OCI-LY7 (cell line): ENCODE results near the gene RNF180. TPM values are rescaled to one million over a fixed set of nuclear protein-coding genes. Genes with fewer than 3 reads are reported as not detected.

ENCODE experiments used
- Bru-seq: library from RNA; stranded (reverse); fragments of 400-500 nt; gene quantifications from one replicate; lab custom pipeline; 2021; lab: Mats Ljungman, UMichigan
- BruChase-seq, 2 experiments: library from RNA; stranded (reverse); fragments of 400-500 nt; gene quantifications; one replicate each; lab custom pipeline; 2021; lab: Mats Ljungman, UMichigan
- BruUV-seq: library from RNA; stranded (reverse); fragments of 400-500 nt; replicated peaks from 2 replicates; lab custom pipeline; 2021; lab: Mats Ljungman, UMichigan
- CTCF ChIA-PET: fragments of 300-600 bp; sonication (Branson Sonifier 250); formaldehyde crosslinking; loops from one replicate; lab custom pipeline; 2022; ENCODE audit warnings: antibody characterized with exemption; ENCODE audit not compliant: unreplicated experiment; lab: Charles Lee
- POLR2A ChIA-PET: fragments of 300-600 bp; sonication (Branson Sonifier 250); formaldehyde crosslinking; loops from one replicate; lab custom pipeline; 2022; ENCODE audit warnings: antibody characterized with exemption; lab: Charles Lee
- DNase-seq: peaks from one replicate; pipeline ENCODE4 v3.0.0-alpha.2; 2015; ENCODE audit warnings: low spot score
- H2AFZ ChIP-seq: fragments of 200-600 bp; sonication (generic), shearing (Covaris generic); 2 replicates; pipeline ENCODE4 v1.6.1; 2014; ENCODE audit warnings: mild to moderate bottlenecking, antibody characterized with exemption, low read length, moderate library complexity
- H3K27ac ChIP-seq: fragments of 200-600 bp; sonication (generic); 2 replicates; pipeline ENCODE4 v1.5.1; 2014; ENCODE audit warnings: mixed run types, low read depth, mild to moderate bottlenecking, moderate library complexity, low read length, inconsistent platforms; ENCODE audit not compliant: poor library complexity, severe bottlenecking
- H3K36me3 ChIP-seq: fragments of 200-600 bp; sonication (generic); 2 replicates; pipeline ENCODE4 v1.6.1; 2014; ENCODE audit warnings: mild to moderate bottlenecking, antibody characterized with exemption, low read length, moderate library complexity, mixed read lengths; ENCODE audit not compliant: insufficient read depth
- H3K4me1 ChIP-seq: fragments of 200-600 bp; sonication (generic); 2 replicates; pipeline ENCODE4 v1.5.1; 2014; ENCODE audit warnings: mild to moderate bottlenecking, low read length; ENCODE audit not compliant: insufficient read depth, poor library complexity, severe bottlenecking
- H3K4me2 ChIP-seq: fragments of 200-600 bp; sonication (generic); 2 replicates; pipeline ENCODE4 v1.6.1; 2014; ENCODE audit warnings: mild to moderate bottlenecking, low read length
- H3K4me3 ChIP-seq: fragments of 200-600 bp; sonication (generic); 2 replicates; pipeline ENCODE4 v1.5.1; 2014; ENCODE audit warnings: mild to moderate bottlenecking, low read depth, low read length; ENCODE audit not compliant: poor library complexity, severe bottlenecking
- H3K79me2 ChIP-seq: fragments of 200-600 bp; sonication (generic); 2 replicates; pipeline ENCODE4 v1.6.1; 2016; ENCODE audit warnings: low read depth, mild to moderate bottlenecking, low read length, moderate library complexity, mixed read lengths; ENCODE audit not compliant: insufficient read depth
- H3K9me2 ChIP-seq: fragments of 200-600 bp; sonication (generic); 2 replicates; pipeline ENCODE4 v1.6.1; 2016; ENCODE audit warnings: mild to moderate bottlenecking, low read length, mixed read lengths; ENCODE audit not compliant: insufficient read depth
- H3K9me3 ChIP-seq: fragments of 200-600 bp; sonication (generic); 2 replicates; pipeline ENCODE4 v1.6.1; 2014; ENCODE audit warnings: mild to moderate bottlenecking, mixed run types, low read length, mixed read lengths
- H4K20me1 ChIP-seq: fragments of 200-600 bp; sonication (generic); 2 replicates; pipeline ENCODE4 v1.6.1; 2014; ENCODE audit warnings: mild to moderate bottlenecking, antibody characterized with exemption, low read length, moderate library complexity, mixed read lengths; ENCODE audit not compliant: insufficient read depth
- EZH2phosphoT487 ChIP-seq: fragments of 200-600 bp; sonication (generic); IDR thresholded peaks from 2 replicates; pipeline ENCODE4 v1.6.1; 2018; ENCODE audit warnings: low read depth, borderline replicate concordance, mild to moderate bottlenecking, mixed run types, antibody characterized with exemption, low read length, moderate library complexity, mixed read lengths
- intact Hi-C: fragments of 100-400 bp; cut with micrococcal nuclease; formaldehyde crosslinking; loops from one replicate; pipeline ENCODE4 v1.10.0; 2022; ENCODE audit not compliant: unreplicated experiment
- long read RNA-seq: library from polyadenylated mRNA; stranded (forward); transcript quantifications from one replicate; pipeline ENCODE4 v2.0.0, GENCODE V29; 2022
- total RNA-seq, 2 experiments: library from RNA; depleted of rRNA in 1 of 2; stranded (reverse); fragments of >200 nt in 1 of 2; shearing (Covaris generic) in 1 of 2; gene quantifications; 2 replicates each; pipeline ENCODE4 v1.2.3, GENCODE V29; 2014 to 2022
- TF ChIP-seq, protein P1 (sequence below): fragments of 200-600 bp; sonication (generic); conservative IDR thresholded peaks from 2 replicates; pipeline ENCODE4 v1.5.1; 2014; ENCODE audit warnings: mild to moderate bottlenecking, antibody characterized with exemption, low read length, moderate library complexity, mixed read lengths

The RNF180 gene, protein sequence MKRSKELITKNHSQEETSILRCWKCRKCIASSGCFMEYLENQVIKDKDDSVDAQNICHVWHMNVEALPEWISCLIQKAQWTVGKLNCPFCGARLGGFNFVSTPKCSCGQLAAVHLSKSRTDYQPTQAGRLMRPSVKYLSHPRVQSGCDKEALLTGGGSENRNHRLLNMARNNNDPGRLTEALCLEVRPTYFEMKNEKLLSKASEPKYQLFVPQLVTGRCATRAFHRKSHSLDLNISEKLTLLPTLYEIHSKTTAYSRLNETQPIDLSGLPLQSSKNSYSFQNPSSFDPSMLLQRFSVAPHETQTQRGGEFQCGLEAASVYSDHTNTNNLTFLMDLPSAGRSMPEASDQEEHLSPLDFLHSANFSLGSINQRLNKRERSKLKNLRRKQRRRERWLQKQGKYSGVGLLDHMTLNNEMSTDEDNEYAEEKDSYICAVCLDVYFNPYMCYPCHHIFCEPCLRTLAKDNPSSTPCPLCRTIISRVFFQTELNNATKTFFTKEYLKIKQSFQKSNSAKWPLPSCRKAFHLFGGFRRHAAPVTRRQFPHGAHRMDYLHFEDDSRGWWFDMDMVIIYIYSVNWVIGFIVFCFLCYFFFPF
- total RNA-seq (2014; rRNA removed; shearing (Covaris generic)) (not detected in 2 replicates), total RNA-seq (2022) (not detected in 2 replicates), Bru-seq, nascent RNA (percentile 2 among the genes with signal in this experiment), BruChase-seq, experiment 1, labeled RNA remaining after a 6-hour chase (percentile 2 among the genes with signal in this experiment), BruChase-seq, experiment 2, labeled RNA remaining after a 2-hour chase (percentile 1 among the genes with signal in this experiment)
- long read RNA-seq = 0 reads

DNA sequence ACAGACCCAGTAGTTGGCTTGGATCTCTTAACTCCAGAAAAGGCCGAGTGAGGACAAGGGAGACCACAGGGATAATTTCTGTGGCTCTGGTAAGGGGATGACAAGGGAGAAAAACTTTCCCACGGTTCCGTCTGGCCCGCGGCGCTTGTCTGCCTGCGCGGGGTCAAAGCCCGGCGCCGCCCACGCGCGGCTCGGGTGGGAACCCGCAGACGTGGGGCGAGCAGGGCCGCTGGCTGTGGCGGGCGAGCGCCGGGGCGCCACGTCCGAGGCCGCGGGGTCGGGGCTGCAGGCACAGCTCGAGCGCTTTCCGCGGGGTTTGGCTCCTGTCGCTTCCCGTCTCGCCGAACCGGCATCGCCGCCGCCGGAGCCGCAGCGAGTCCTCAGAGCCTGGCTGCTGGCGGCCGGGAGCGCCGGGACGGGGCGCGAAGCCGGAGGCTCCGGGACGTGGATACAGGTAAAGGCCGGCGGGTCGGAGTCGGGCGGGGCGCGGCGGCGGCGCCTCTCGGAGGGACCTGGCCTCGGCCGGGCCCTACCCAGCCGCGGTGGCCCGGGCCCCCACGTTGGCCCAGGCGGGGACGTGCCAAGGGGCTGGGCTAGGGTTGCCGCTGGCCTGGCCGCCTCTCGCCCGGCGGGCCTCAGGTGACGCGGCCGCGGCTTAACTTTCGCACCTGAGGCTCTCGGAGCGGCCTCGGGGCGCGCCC, at the start of gene RNF180:
Gene RNF180, plus strand, starts transcription at position 344 of the 701 bp plus-strand sequence. CDS start 34,965 bp downstream, outside the sequence.
- BruUV-seq = no TSS peak
- no peak within 1 kb of the TSS for H3K4me3 ChIP-seq
- H3K36me3 ChIP-seq = no peaks in the 10 kb centered on the region
- H3K9me3 ChIP-seq = no peaks in the 10 kb centered on the region
- no peak for DNase-seq
- no peak for TF ChIP-seq EZH2phosphoT487
- TF ChIP-seq, protein P1, sequence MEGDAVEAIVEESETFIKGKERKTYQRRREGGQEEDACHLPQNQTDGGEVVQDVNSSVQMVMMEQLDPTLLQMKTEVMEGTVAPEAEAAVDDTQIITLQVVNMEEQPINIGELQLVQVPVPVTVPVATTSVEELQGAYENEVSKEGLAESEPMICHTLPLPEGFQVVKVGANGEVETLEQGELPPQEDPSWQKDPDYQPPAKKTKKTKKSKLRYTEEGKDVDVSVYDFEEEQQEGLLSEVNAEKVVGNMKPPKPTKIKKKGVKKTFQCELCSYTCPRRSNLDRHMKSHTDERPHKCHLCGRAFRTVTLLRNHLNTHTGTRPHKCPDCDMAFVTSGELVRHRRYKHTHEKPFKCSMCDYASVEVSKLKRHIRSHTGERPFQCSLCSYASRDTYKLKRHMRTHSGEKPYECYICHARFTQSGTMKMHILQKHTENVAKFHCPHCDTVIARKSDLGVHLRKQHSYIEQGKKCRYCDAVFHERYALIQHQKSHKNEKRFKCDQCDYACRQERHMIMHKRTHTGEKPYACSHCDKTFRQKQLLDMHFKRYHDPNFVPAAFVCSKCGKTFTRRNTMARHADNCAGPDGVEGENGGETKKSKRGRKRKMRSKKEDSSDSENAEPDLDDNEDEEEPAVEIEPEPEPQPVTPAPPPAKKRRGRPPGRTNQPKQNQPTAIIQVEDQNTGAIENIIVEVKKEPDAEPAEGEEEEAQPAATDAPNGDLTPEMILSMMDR = no peak
- CTCF ChIA-PET = no interaction called here
- no peak within 1 kb of the TSS for H3K4me2 ChIP-seq
- no peak within 1 kb of the TSS for H3K27ac ChIP-seq
- intact Hi-C loops = no loop called here
- no peaks in the 10 kb centered on the region for H4K20me1 ChIP-seq
- H2AFZ ChIP-seq = no peak within 1 kb of the TSS
- POLR2A ChIA-PET = no interaction called here
- peaks cover 15% of the 10 kb centered on the region for H3K4me1 ChIP-seq
- no peaks in the 10 kb centered on the region for H3K79me2 ChIP-seq
- H3K9me2 ChIP-seq = no peaks in the 10 kb centered on the region

DNA sequence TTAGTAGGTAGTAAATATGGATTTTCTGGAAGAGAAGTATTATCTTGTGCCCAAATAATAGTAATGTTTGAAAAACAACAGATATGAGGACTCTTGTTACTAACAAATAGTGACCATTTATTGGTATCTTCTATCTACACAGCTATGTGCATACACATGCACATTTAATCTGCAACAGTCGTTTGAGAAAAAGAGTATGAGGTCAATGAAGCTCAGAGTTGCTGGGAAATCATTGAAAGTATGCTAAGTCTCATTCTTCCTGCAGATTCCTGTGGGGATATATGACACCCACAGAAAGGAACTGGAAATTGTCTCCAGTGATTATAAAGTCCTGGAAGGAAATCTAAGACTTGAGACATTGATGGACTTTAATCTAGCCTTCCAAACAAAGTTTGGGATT, 40.1 kb upstream of the RNF180 start:
- H3K9me3 ChIP-seq = no peaks in the 10 kb centered on the region
- no peaks in the 10 kb centered on the region for H4K20me1 ChIP-seq
- BruUV-seq = no TSS peak
- H3K4me3 ChIP-seq = no peak overlapping the region
- no peaks in the 10 kb centered on the region for H3K4me1 ChIP-seq
- H3K9me2 ChIP-seq = no peaks in the 10 kb centered on the region
- no peaks in the 10 kb centered on the region for H3K36me3 ChIP-seq
- TF ChIP-seq EZH2phosphoT487 = no peak
- no peak overlapping the region for H3K4me2 ChIP-seq
- intact Hi-C loops = no loop called here
- POLR2A ChIA-PET = no interaction called here
- no peak overlapping the region for H3K27ac ChIP-seq
- no peak for DNase-seq
- CTCF ChIA-PET = no interaction called here
- no peaks in the 10 kb centered on the region for H3K79me2 ChIP-seq
- H2AFZ ChIP-seq = no peak overlapping the region

DNA sequence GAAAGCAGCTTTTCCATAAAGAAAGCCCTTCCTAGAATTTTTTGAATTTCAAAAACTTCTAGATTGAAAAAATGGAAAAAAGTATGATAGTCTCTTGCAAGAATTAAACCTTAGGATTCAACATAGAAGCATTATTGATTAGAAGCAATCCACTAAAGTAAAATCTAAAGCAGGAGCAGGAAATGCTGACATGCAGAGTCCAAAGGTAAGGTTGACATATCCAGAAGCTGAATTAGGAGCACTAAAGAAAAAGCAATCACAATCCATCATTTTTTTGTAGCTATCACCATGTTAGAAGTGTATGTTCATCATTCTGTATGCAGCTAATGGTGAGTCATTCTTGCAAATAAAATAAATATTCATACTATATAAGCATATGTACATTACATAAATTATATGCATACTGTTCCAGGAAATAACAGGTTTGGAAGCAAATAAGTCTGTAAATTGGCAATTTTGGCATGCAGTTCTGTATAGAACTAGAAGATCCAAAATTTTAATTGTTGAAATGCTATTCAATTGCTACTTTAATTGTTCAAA, 39.4 kb upstream of the RNF180 start:
- no peaks in the 10 kb centered on the region for H4K20me1 ChIP-seq
- H3K9me2 ChIP-seq = no peaks in the 10 kb centered on the region
- H3K4me1 ChIP-seq = no peaks in the 10 kb centered on the region
- no peak overlapping the region for H3K27ac ChIP-seq
- no TSS peak for BruUV-seq
- intact Hi-C loops = no loop called here
- ChIA-PET CTCF (no interaction called here), POLR2A (no interaction called here)
- DNase-seq = no peak
- no peak overlapping the region for H3K4me3 ChIP-seq
- no peaks in the 10 kb centered on the region for H3K79me2 ChIP-seq
- H3K36me3 ChIP-seq = no peaks in the 10 kb centered on the region
- H2AFZ ChIP-seq = no peak overlapping the region
- TF ChIP-seq, protein P1 = no peak
- TF ChIP-seq EZH2phosphoT487 = no peak
- no peak overlapping the region for H3K4me2 ChIP-seq
- no peaks in the 10 kb centered on the region for H3K9me3 ChIP-seq
